RWPE1 (cell line): ENCODE measurements around the gene S1PR3.

Experiments used
- CTCF ChIA-PET: fragments of 350-600 bp; sonication (Branson Sonifier 250); formaldehyde crosslinking; extraction: SDS; loops from one replicate; lab custom pipeline; 2021; lab: Yijun Ruan, JAX
- POLR2A ChIA-PET: fragments of 400-600 bp; formaldehyde crosslinking; extraction: SDS; loops from one replicate; lab custom pipeline; 2020; ENCODE audit warnings: antibody characterized with exemption; ENCODE audit not compliant: low non-redundant PET; lab: Yijun Ruan, JAX
- DNase-seq: peaks from one replicate; pipeline ENCODE4 v3.0.0; 2012; ENCODE audit warnings: low spot score
- H3K27ac ChIP-seq: fragments of 450-650 bp; 2 replicates; pipeline ENCODE4 v1.5.1; 2017
- TF ChIP-seq, protein P1 (sequence below): fragments of 450-650 bp; conservative IDR thresholded peaks from 2 replicates; pipeline ENCODE4 v1.5.1; 2017; ENCODE audit warnings: low read depth, mild to moderate bottlenecking

Gene S1PR3

DNA sequence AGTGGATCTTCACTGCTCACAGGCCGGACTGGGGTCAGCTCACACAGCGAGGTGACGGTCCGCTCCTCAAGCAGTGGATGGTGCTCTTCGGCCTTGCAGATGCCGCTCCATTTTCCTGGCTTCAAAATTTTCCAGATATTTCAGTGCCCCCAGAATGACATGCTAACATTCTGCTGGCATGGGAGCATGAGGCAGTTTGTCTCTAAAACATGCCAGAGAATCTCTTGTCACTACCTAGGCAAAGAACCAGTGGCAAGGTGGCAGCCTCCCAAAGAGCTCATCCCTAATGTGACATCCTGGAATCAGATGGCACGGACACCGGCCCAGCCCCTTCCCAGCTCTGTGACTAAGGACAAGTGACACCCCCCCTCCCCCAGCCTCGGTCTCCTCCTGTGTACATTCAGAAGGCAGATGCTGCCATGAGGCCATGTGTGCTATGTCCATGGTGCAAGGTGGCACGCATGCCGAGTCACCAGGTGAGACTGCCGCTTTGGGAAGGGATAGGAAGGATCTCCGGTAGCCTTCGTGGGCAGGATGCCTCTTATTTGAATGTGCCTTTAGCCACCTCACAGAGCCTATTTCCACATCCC is 2.7 kb downstream of the S1PR3 start:
- ChIA-PET CTCF (no interaction called here), POLR2A (no interaction called here)
- DNase-seq = no peak
- TF ChIP-seq, protein P1, sequence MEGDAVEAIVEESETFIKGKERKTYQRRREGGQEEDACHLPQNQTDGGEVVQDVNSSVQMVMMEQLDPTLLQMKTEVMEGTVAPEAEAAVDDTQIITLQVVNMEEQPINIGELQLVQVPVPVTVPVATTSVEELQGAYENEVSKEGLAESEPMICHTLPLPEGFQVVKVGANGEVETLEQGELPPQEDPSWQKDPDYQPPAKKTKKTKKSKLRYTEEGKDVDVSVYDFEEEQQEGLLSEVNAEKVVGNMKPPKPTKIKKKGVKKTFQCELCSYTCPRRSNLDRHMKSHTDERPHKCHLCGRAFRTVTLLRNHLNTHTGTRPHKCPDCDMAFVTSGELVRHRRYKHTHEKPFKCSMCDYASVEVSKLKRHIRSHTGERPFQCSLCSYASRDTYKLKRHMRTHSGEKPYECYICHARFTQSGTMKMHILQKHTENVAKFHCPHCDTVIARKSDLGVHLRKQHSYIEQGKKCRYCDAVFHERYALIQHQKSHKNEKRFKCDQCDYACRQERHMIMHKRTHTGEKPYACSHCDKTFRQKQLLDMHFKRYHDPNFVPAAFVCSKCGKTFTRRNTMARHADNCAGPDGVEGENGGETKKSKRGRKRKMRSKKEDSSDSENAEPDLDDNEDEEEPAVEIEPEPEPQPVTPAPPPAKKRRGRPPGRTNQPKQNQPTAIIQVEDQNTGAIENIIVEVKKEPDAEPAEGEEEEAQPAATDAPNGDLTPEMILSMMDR = no peak
- no peak overlapping the region for H3K27ac ChIP-seq

DNA sequence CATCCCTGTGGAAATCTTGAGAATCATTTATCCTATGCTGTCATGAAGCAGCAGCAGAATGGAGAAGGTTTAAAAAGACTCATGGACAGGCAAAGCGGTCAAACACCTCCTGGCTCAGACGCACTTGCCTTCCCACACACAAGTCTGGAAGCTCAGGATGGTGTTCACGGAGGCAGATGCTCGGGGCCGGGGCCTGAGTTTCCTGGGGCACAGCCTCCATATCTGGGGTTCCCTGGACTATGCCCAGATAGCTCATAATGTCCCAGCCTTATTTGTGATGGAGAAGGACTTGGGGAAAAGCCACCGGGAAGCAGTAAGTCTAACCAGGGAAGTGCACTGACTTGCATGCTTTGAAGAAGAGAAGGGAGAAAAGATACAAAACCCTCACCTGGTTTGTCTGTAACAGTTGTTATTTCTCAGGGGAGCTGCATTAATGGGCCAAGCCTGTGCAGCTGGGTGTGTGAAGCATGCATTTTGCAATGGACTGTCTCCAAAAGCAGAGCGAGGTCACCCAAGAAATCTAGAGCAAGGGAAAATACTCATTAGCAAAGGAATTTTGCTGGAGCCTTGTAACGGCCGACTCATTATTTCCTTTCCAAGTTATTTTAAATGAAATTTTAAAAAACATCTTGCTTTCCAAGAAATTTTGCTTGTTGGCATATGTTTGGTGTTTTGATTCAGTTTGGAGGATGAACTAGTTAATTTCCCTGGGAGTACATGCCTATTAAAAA is 3.4 kb downstream of the S1PR3 start:
- no peak overlapping the region for H3K27ac ChIP-seq
- CTCF ChIA-PET = no interaction called here
- POLR2A ChIA-PET = no interaction called here
- TF ChIP-seq, protein P1 = no peak
- DNase-seq = no peak

DNA sequence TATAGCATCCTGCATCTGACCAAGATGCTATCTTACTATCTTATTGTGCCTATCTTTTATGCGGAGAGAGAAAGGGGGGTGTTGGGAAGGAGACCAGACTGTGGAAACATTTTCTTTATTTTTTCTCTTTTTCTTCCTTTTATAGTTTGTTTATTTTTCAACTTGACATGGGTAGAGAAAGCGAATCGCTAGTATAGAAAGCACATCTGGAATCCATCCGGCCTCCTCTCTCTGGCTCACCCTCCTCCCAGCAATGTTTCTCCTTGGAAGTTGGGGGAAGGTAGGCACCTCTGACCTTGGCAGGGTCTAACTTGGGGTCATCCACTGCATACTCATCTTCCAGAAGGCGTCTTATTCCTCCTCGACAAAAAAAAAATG is 3.9 kb downstream of the S1PR3 start:
- TF ChIP-seq, protein P1 = no peak
- ChIA-PET CTCF (no interaction called here), POLR2A (no interaction called here)
- no peak for DNase-seq
- H3K27ac ChIP-seq = no peak overlapping the region

DNA sequence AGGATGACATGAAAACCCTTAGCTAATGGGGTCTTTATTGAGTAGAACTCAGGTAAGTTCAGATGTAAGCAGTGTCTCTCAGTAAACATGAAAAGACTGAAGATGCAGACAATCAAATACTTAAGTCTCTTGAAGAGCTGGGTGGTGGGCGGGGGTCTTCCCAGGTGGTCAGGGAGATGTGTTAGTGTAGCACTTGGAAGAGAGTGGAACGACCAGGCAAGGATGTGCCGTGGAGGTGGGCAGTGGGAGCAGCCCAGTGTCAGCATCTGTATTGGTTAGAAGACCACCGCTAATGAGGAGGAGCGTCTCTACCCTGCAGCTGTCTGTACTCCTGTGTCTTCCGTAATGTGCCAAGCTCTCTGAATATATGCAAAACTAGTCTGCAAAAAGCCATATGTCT is 4.4 kb downstream of the S1PR3 start:
- TF ChIP-seq, protein P1 = no peak
- ChIA-PET CTCF (no interaction called here), POLR2A (no interaction called here)
- no peak for DNase-seq
- no peak overlapping the region for H3K27ac ChIP-seq

DNA sequence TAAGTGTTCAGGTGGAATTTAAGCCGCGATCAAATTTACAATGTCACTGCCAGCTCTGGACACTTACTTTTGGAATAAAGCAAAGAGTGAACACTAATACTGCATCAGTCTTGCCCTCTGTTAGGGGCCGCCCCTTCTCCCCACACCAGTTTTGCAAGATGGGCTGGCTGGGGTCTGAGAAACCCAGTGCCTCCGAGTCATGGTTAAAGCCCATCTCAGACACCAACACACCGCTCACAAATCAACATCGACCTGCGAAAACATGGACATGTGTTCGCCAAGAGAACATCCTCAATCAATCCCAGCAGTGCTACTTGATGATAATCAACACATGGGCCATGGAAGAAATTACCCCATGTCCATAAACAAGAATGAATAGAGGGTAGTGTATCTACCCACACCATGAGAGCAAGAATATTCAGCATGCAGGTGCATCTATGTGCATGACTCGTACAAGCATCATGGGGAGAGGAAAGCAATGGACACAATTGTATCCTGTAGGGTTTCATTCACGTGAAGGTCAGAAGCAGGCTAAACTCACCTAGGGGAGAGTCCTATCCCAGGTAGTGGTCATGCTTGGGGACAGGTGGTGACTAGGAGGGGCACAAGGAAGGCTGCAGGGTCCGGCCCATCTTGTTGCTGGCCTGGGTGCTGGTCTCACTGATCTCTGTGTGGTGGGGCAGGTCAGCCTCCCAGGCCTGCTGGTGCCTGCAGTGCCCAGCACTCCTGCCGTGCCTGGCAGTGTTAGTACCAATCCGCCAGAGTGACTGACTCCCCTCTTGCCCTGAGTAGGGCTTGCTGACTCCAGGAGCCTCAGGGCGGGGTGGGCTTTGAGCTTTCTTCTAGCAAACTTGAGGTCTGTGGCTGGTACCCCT is 5.0 kb downstream of the S1PR3 start:
- ChIA-PET CTCF (no interaction called here), POLR2A (no interaction called here)
- DNase-seq = no peak
- TF ChIP-seq, protein P1 = no peak
- no peak overlapping the region for H3K27ac ChIP-seq

DNA sequence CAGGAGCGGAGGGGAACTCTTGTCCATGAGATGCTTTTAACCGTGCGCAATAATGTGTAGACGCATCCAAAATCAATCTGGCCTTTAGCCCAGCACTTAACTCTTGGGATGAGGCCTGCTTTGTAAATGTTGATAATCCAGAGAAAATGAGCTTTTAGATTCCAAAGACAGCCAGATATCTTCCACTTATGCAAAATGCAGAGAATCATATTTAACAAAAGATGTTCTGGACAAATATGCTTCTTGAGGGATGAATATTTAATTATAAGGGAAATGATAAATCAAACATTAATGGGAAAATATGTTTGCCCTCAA is 5.6 kb downstream of the S1PR3 start:
- ChIA-PET POLR2A (no interaction called here), CTCF (no interaction called here)
- no peak overlapping the region for H3K27ac ChIP-seq
- TF ChIP-seq, protein P1 = no peak
- no peak for DNase-seq
